H9 (cell line): ENCODE results near the gene NKX3-2. TPM values are rescaled to one million over a fixed set of nuclear protein-coding genes. Genes with fewer than 3 reads are reported as not detected.

ENCODE experiments used
- DNase-seq: peaks from one replicate; pipeline ENCODE4 v3.0.0-alpha.2; 2017
- H2AFZ ChIP-seq: one replicate; pipeline ENCODE4 v1.6.1; 2013; ENCODE audit warnings: mild to moderate bottlenecking, low read length, control low read depth, moderate library complexity
- H2AK5ac ChIP-seq: 2 replicates; pipeline ENCODE4 v1.6.1; 2013; ENCODE audit warnings: low read length, control low read depth, mixed read lengths; ENCODE audit not compliant: insufficient read length
- H2BK120ac ChIP-seq: one replicate; pipeline ENCODE4 v1.6.1; 2013; ENCODE audit warnings: low read depth, mild to moderate bottlenecking, low read length, control low read depth, inconsistent platforms; ENCODE audit not compliant: poor library complexity, severe bottlenecking
- H2BK12ac ChIP-seq: 2 replicates; pipeline ENCODE4 v1.6.1; 2013; ENCODE audit warnings: low read length, control low read depth, mixed read lengths, low read depth; ENCODE audit not compliant: insufficient read length
- H2BK15ac ChIP-seq: 2 replicates; pipeline ENCODE4 v1.6.1; 2013; ENCODE audit warnings: low read depth, low read length, control low read depth
- H2BK20ac ChIP-seq: one replicate; pipeline ENCODE4 v1.6.1; 2013; ENCODE audit warnings: low read depth, mild to moderate bottlenecking, low read length, control low read depth, inconsistent platforms; ENCODE audit not compliant: poor library complexity, severe bottlenecking
- H2BK5ac ChIP-seq: 2 replicates; pipeline ENCODE4 v1.6.1; 2013; ENCODE audit warnings: low read length, control low read depth, mixed read lengths; ENCODE audit not compliant: insufficient read length
- H3K14ac ChIP-seq: 2 replicates; pipeline ENCODE4 v1.6.1; 2013; ENCODE audit warnings: low read length, control low read depth; ENCODE audit not compliant: insufficient read depth
- H3K18ac ChIP-seq: 2 replicates; pipeline ENCODE4 v1.6.1; 2013; ENCODE audit warnings: low read depth, mild to moderate bottlenecking, mixed read lengths, low read length, control low read depth; ENCODE audit not compliant: insufficient read length
- H3K23ac ChIP-seq: 2 replicates; pipeline ENCODE4 v1.6.1; 2013; ENCODE audit warnings: low read length, control low read depth, mixed read lengths, low read depth; ENCODE audit not compliant: insufficient read length
- H3K23me2 ChIP-seq: 2 replicates; pipeline ENCODE4 v1.6.1; 2013; ENCODE audit warnings: low read depth, mild to moderate bottlenecking, mixed read lengths, low read length, control low read depth; ENCODE audit not compliant: insufficient read length, poor library complexity, severe bottlenecking
- H3K27ac ChIP-seq: 2 replicates; pipeline ENCODE4 v1.5.1; 2013; ENCODE audit warnings: low read length, control low read depth, mixed read lengths, low read depth; ENCODE audit not compliant: insufficient read length
- H3K27me3 ChIP-seq: 2 replicates; pipeline ENCODE4 v1.6.1; 2013; ENCODE audit warnings: low read length, control low read depth, inconsistent platforms; ENCODE audit not compliant: insufficient read depth
- H3K4ac ChIP-seq: 2 replicates; pipeline ENCODE4 v1.6.1; 2013; ENCODE audit warnings: low read depth, mild to moderate bottlenecking, control low read depth, inconsistent platforms, low read length, moderate library complexity
- H3K4me1 ChIP-seq: 2 replicates; pipeline ENCODE4 v1.6.1; 2013; ENCODE audit warnings: low read length, control low read depth, inconsistent platforms; ENCODE audit not compliant: insufficient read depth
- H3K4me2 ChIP-seq: 2 replicates; pipeline ENCODE4 v1.6.1; 2013; ENCODE audit warnings: low read length, control low read depth, mixed read lengths; ENCODE audit not compliant: insufficient read length, insufficient read depth
- H3K56ac ChIP-seq: 2 replicates; pipeline ENCODE4 v1.6.1; 2013; ENCODE audit warnings: low read depth, mild to moderate bottlenecking, mixed read lengths, low read length, control low read depth; ENCODE audit not compliant: insufficient read length
- H3K79me1 ChIP-seq: 2 replicates; pipeline ENCODE4 v1.6.1; 2013; ENCODE audit warnings: low read depth, mild to moderate bottlenecking, moderate library complexity, low read length, control low read depth, inconsistent platforms; ENCODE audit not compliant: insufficient read depth, poor library complexity, severe bottlenecking
- H3K79me2 ChIP-seq: 2 replicates; pipeline ENCODE4 v1.6.1; 2013; ENCODE audit warnings: low read length, control low read depth, inconsistent platforms; ENCODE audit not compliant: insufficient read depth
- H3K9ac ChIP-seq: 2 replicates; pipeline ENCODE4 v1.6.1; 2013; ENCODE audit warnings: low read length, control low read depth, mixed read lengths; ENCODE audit not compliant: insufficient read length; ENCODE audit errors: extremely low read depth
- H3K9me3 ChIP-seq: one replicate; pipeline ENCODE4 v1.6.1; 2013; ENCODE audit warnings: low read depth, low read length, inconsistent platforms; ENCODE audit not compliant: control insufficient read depth
- H3T11ph ChIP-seq: one replicate; pipeline ENCODE4 v1.6.1; 2013; ENCODE audit warnings: mild to moderate bottlenecking, low read length, control low read depth, inconsistent platforms
- H4K20me1 ChIP-seq: one replicate; pipeline ENCODE4 v1.6.1; 2013; ENCODE audit not compliant: control insufficient read depth, insufficient read length, insufficient read depth
- H4K5ac ChIP-seq: 2 replicates; pipeline ENCODE4 v1.6.1; 2013; ENCODE audit warnings: low read depth, mild to moderate bottlenecking, mixed read lengths, low read length, control low read depth; ENCODE audit not compliant: insufficient read length
- H4K8ac ChIP-seq: replicated peaks from 2 replicates; pipeline ENCODE4 v1.6.1; 2013; ENCODE audit warnings: low read length, control low read depth, mixed read lengths, low read depth; ENCODE audit not compliant: insufficient read length
- H4K91ac ChIP-seq: 2 replicates; pipeline ENCODE4 v1.6.1; 2013; ENCODE audit warnings: low read depth, mild to moderate bottlenecking, moderate library complexity, mixed read lengths, low read length, control low read depth; ENCODE audit not compliant: insufficient read length
- H3K27ac Mint-ChIP-seq, 3 experiments: 2 replicates in 2 of 3; 3 replicates in 1 of 3; pipeline ENCODE4 v1.8.0; 2020 to 2021; ENCODE audit warnings: mixed read lengths in 3 of 3, mild to moderate bottlenecking in 1 of 3, moderate library complexity in 1 of 3
- H3K27me3 Mint-ChIP-seq: 2 replicates; pipeline ENCODE4 v1.8.0; 2021; ENCODE audit warnings: low read depth, mild to moderate bottlenecking, moderate library complexity, mixed read lengths
- H3K36me3 Mint-ChIP-seq, 3 experiments: 2 replicates in 2 of 3; 3 replicates in 1 of 3; pipeline ENCODE4 v1.8.0; 2020 to 2021; ENCODE audit warnings: low read depth in 3 of 3, mixed read lengths in 3 of 3; ENCODE audit not compliant: insufficient read depth in 1 of 3
- H3K4me1 Mint-ChIP-seq, 2 experiments: 2 replicates each; pipeline ENCODE4 v1.8.0; 2020; ENCODE audit warnings: mixed read lengths in 2 of 2
- H3K4me3 Mint-ChIP-seq, 2 experiments: 2 replicates in 1 of 2; 3 replicates in 1 of 2; pipeline ENCODE4 v1.8.0; 2020 to 2021; ENCODE audit warnings: mild to moderate bottlenecking in 2 of 2, mixed read lengths in 2 of 2, moderate library complexity in 1 of 2
- H3K9me3 Mint-ChIP-seq, 2 experiments: 2 replicates in 1 of 2; 3 replicates in 1 of 2; pipeline ENCODE4 v1.8.0; 2020; ENCODE audit warnings: mild to moderate bottlenecking in 2 of 2, mixed read lengths in 2 of 2, moderate library complexity in 1 of 2
- CTCF ChIP-seq: fragments of 200-600 bp; sonication (generic); conservative IDR thresholded peaks from 3 replicates; pipeline ENCODE4 v1.8.0; 2021; ENCODE audit warnings: antibody characterized with exemption, mild to moderate bottlenecking
- WGBS: extraction: QIAGEN DNeasy Blood & Tissue Kit; methylation state at CpG from one replicate; pipeline ENCODE4 v1.1.7; 2013; ENCODE audit warnings: missing lambda C conversion rate, low lambda C conversion rate, mixed read lengths; ENCODE audit not compliant: insufficient read length; ENCODE audit errors: extremely low coverage; 5-methylcytosine and 5-hydroxymethylcytosine counted together
- total RNA-seq: library from RNA; stranded (reverse); gene quantifications from 2 replicates; pipeline ENCODE4 v1.2.1, GENCODE V29; 2021

Gene NKX3-2
- total RNA-seq, 1 experiment from 2014 or later, result 1.9 TPM

GRCh38 chr4:13539047-13539618 is 5.2 kb downstream of the NKX3-2 start:
- Histone ChIP-seq H3K4me1 (peaks cover under 1% of the 10 kb centered on the region; the same call in 1 of the 2 replicates), H3K79me1 (no peaks in the 10 kb centered on the region), H3K9me3 (no peaks in the 10 kb centered on the region), H3T11ph (no peak overlapping the region), H3K4ac (no peak overlapping the region), H3K27me3 (peaks cover 99% of the 10 kb centered on the region), H3K4me2 (no peak overlapping the region), H2BK120ac (no peak overlapping the region), H4K8ac (no peak overlapping the region), H3K18ac (no peak overlapping the region), H4K91ac (no peak overlapping the region), H3K14ac (no peak overlapping the region), H2AK5ac (no peak overlapping the region), H3K23me2 (peaks cover 11% of the 10 kb centered on the region), H2BK5ac (no peak overlapping the region), H3K79me2 (no peaks in the 10 kb centered on the region), H3K23ac (no peak overlapping the region), H2BK20ac (no peak overlapping the region), H4K20me1 (peaks cover 3% of the 10 kb centered on the region), H4K5ac (no peak overlapping the region), H3K56ac (no peak overlapping the region), H2BK12ac (no peak overlapping the region), H3K9ac (no peak overlapping the region), H2AFZ (no peak overlapping the region), H3K27ac (no peak overlapping the region), H2BK15ac (no peak overlapping the region)
- Mint-ChIP-seq H3K4me1 (peaks cover 34 to 50% of the 10 kb centered on the region in 2 experiments), H3K27me3 (peaks cover 99% of the 10 kb centered on the region), H3K4me3 (peak overlapping the region in 1 of 2 experiments; percentile 50; a peak in 2 of 5 replicates), H3K9me3 (peaks cover 3 to 8% of the 10 kb centered on the region in 2 experiments; a peak in 4 of 5 replicates), H3K27ac (no peak overlapping the region), H3K36me3 (no peaks in the 10 kb centered on the region)
- no CpG with 5 or more reads among the region's 23 CpGs for WGBS
- no peak for DNase-seq
- no peak for TF ChIP-seq CTCF
